ENCODE data around the gene LCLAT1.
"Not testable (repeated sequence)": the region's sequence is repeated elsewhere in the genome, so short reads cannot be mapped to it uniquely, and the experiment has no call there.

Gene LCLAT1

DNA sequence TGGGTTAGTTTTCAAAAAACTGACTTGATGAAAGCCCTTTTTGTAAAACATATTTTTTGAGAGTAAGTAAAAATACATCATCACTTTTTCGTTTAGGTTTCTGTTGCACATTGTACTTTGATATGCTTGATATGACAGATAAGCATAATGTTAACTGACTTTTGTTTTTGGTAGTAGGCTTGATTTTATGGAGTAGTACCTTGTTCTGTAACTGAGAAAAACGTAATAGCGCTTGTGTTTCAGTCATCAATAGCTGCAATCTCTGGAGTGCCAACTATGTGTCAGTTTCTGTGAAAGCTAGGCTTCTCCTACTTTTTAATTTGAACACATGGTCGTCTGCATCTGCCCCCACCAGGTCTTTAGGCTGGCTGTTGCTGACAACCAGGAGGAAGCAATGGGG lies 1.3 kb downstream of the LCLAT1 start:
- no peak for DNase-seq (ENCODE audit: extremely low spot score, insufficient read length, low read depth)
- no peak for FAIRE-seq

- DNase-seq (ENCODE audit: extremely low spot score, insufficient read length, low read depth) (no peak), FAIRE-seq (no peak)
These were observed 1.8 kb downstream of the LCLAT1 start for GRCh38 chr2:30448866-30449265.

DNA sequence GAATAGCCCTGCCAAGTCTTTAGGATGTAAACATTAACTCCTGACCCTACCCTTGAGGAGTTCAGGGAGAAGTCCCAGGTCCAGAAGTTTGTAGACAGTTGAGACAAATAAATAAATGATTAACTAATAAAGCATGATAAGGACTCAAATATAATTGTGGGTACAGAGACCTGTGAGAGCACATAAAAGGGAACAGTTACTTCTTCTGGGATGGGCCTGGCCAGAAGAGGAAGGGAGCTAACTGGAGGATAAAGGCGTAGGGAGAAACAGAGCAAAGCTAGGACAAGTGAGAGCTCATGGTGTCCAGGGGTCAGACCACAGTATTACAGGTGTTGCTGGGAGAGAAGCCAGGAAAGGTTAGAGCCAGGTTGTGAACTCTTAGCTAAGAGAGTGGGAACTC lies 3.0 kb downstream of the LCLAT1 start:
- no peak for FAIRE-seq

GRCh38 chr2:30453498-30453897 lies 6.5 kb downstream of the LCLAT1 start:
- no peak for FAIRE-seq
- DNase-seq (ENCODE audit: extremely low spot score, insufficient read length, low read depth), result no peak

More for the DNA sequence above, 3.0 kb downstream of the LCLAT1 start:
- DNase-seq (ENCODE audit: extremely low spot score, insufficient read length, low read depth), result no peak

DNA sequence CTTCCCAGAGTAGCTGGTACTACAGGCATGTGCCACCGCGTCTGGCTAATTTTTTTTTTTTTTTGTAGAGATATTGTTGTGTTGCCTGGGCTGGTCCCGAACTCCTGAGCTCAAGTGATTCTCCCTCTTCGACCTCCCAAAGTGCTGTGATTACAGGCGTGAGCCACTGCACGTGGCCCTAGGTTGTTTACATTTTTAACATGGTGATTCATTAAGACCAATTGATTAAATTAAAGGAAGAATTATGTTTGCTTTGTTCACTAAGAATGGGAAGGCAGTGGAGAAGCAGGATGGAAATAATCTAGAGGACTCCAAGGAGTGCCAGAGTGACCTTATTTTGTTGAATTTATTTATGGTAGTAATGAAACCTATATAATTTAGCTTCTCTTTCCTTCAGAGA lies 7.5 kb downstream of the LCLAT1 start:
- DNase-seq (ENCODE audit: extremely low spot score, insufficient read length, low read depth) (no peak), FAIRE-seq (no peak)

DNA sequence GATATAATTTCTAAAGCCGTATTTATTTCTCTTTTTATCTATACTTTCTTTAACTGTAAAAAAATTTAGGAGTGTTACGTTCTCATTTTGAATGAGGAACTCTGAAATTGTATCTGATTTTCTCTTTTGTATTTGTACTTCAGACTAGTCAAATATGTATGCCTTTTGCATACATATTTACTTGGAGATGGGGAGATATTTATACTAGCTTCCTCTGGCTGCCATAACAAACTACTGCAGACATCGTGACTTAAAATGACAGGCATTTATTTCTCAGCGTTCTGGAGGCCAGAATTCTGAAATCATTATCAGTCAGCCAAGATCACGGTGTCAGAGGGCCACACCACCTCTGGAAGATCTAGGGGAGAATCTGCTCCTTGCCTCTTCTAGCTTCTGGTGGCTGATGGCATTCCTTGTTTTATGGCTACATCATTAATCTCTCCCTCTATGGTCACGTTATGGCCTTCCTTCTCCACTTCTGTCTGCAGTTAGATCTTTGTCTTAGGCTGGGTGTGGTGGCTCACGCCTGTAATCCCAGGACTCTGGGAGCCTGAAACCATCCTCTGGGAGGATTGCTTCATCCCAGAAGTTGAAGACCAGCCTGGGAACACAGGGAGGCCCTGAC lies 8.2 kb downstream of the LCLAT1 start:
- no peak for FAIRE-seq
- no peak for DNase-seq (ENCODE audit: extremely low spot score, insufficient read length, low read depth)

- no peak for FAIRE-seq
- no peak for DNase-seq (ENCODE audit: extremely low spot score, insufficient read length, low read depth)
These were observed 9.1 kb downstream of the LCLAT1 start for GRCh38 chr2:30456106-30456505.

- DNase-seq (ENCODE audit: extremely low spot score, insufficient read length, low read depth) (no peak), FAIRE-seq (no peak)
These were observed 9.5 kb downstream of the LCLAT1 start for GRCh38 chr2:30456579-30456978.

GRCh38 chr2:30457296-30457695 lies 10.2 kb downstream of the LCLAT1 start:
- FAIRE-seq (no peak), DNase-seq (ENCODE audit: extremely low spot score, insufficient read length, low read depth) (no peak)

GRCh38 chr2:30459140-30459539 lies 12.1 kb downstream of the LCLAT1 start:
- DNase-seq (ENCODE audit: extremely low spot score, insufficient read length, low read depth) (no peak), FAIRE-seq (no peak)

DNA sequence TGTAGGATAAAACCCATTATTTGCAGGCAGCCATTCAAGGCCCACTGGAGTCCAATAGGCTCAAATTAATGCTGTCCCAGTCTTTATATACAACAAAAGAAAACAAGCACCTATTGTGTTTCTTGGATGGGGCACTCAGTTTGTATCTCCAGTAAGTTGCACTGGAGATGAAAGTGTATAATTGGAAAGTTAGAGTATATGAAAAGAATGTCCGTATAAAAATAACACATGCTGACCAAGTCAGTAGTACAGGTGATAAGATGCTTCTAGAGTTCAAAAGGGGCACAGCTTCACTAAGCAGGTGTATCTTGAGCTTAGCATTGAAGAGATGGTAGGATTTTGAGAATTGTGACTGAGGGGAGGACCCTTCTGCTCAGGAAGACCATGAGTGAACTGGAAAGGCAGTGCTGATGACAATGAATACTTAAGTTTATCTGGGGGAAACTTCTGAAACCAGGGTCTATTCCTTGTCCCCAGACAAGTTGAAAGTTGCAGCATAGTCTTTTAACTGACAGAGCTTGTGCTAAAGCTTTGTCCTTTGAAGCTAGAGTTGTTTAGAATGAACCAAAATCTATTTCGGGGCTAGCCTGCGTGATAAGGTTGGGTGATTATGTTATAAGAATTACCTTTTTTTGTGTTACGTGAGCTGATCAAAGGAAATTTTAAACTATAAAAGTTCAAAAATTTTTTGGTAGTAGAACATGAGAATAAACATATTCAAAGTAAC lies 15.2 kb downstream of the LCLAT1 start:
- FAIRE-seq (no peak), DNase-seq (ENCODE audit: extremely low spot score, insufficient read length, low read depth) (no peak)

GRCh38 chr2:30463535-30463934 lies 16.5 kb downstream of the LCLAT1 start:
- FAIRE-seq (no peak), DNase-seq (ENCODE audit: extremely low spot score, insufficient read length, low read depth) (no peak)

- no peak for DNase-seq (ENCODE audit: extremely low spot score, insufficient read length, low read depth)
- FAIRE-seq, result no peak
These were observed 17.6 kb downstream of the LCLAT1 start for GRCh38 chr2:30464544-30465170.

GRCh38 chr2:30465171-30465545 lies 18.1 kb downstream of the LCLAT1 start:
- no peak for DNase-seq (ENCODE audit: extremely low spot score, insufficient read length, low read depth)
- no peak for FAIRE-seq

GRCh38 chr2:30466216-30466615 lies 19.2 kb downstream of the LCLAT1 start:
- FAIRE-seq (no peak), DNase-seq (ENCODE audit: extremely low spot score, insufficient read length, low read depth) (no peak)

DNA sequence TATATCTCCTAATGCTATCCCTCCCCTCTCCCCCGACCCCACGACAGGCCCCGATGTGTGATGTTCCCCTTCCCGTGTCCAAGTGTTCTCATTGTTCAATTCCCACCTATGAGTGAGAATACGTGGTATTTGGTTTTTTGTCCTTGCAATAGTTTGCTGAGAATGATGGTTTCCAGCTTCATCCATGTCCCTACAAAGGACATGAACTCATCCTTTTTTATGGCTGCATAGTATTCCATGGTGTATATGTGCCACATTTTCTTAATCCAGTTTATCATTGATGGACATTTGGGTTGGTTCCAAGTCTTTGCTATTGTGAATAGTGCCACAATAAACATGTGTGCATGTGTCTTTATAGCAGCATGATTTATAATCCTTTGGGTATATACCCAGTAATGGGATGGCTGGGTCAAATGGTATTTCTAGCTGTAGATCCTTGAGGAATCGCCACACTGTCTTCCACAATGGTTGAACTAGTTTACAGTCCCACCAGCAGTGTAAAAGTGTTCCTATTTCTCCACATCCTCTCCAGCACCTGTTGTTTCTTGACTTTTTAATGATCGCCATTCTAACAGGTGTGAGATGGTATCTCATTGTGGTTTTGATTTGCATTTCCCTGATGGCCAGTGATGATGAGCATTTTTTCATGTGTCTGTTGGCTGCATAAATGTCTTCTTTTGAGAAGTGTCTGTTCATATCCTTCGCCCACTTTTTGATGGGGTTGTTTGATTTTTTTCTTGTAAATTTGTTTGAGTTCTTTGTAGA lies 20.2 kb downstream of the LCLAT1 start:
- not testable (repeated sequence) for DNase-seq (ENCODE audit: extremely low spot score, insufficient read length, low read depth); FAIRE-seq

GRCh38 chr2:30470426-30470825 lies 23.4 kb downstream of the LCLAT1 start:
- FAIRE-seq (no peak), DNase-seq (ENCODE audit: extremely low spot score, insufficient read length, low read depth) (no peak)

GRCh38 chr2:30472326-30472725 lies 25.3 kb downstream of the LCLAT1 start:
- DNase-seq (ENCODE audit: extremely low spot score, insufficient read length, low read depth) (no peak), FAIRE-seq (peak; percentile 15)

GRCh38 chr2:30475542-30475941 lies 28.5 kb downstream of the LCLAT1 start:
- DNase-seq (ENCODE audit: extremely low spot score, insufficient read length, low read depth) (no peak), FAIRE-seq (no peak)

GRCh38 chr2:30476636-30477035 lies 29.6 kb downstream of the LCLAT1 start:
- DNase-seq (ENCODE audit: extremely low spot score, insufficient read length, low read depth), result no peak
- FAIRE-seq, result no peak

Measured in GM18507 (cell line).